Measurements from ENCODE around the gene AKAP6.

Gene AKAP6

DNA sequence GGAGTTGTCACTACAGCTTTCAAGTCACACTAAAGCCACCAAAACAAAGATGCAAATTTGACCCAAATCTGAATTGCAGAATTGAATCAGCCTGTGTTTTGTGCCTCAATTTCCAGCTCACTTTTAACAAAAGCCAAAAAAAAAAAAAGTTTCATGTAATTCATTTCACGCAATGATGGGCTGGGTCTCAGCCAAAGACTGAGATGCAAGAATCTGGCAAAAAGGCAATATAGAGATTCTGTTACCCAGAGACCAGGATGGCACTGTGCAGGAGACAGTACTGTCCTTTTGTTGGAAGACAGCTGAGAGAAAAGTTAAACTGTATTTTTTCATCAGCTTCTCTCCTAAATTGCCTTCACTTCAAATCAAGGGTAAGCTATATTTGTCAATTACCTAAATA, 403.9 kb downstream of the AKAP6 start:
- no peak overlapping the region for H3K4me3 ChIP-seq (ENCODE audit: low read length)
- no peak for TF ChIP-seq ZNF274 (IDR thresholded peaks at IDR 0.05; ENCODE audit: low read depth, low read length)

DNA sequence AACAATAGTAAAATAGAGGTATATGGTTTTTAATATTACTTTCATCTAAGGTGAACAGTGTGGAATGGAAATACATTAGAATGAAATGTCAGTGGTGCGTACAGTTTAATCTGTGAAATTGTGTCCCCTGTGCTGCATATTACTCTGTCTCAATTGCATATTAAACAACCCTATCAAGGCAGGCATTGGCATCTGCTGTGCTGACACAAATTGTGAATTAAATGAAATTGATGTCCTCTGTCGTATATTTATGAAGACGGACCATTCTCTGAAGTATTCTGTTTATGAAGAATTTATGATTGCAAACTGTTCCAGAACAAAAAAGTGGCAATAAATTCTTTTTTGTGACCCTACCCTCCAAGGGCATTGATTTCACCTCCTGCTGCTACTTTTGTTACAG, 405.2 kb downstream of the AKAP6 start:
- H3K4me3 ChIP-seq (ENCODE audit: low read length): no peak overlapping the region
- no peak for TF ChIP-seq ZNF274 (IDR thresholded peaks at IDR 0.05; ENCODE audit: low read depth, low read length)

DNA sequence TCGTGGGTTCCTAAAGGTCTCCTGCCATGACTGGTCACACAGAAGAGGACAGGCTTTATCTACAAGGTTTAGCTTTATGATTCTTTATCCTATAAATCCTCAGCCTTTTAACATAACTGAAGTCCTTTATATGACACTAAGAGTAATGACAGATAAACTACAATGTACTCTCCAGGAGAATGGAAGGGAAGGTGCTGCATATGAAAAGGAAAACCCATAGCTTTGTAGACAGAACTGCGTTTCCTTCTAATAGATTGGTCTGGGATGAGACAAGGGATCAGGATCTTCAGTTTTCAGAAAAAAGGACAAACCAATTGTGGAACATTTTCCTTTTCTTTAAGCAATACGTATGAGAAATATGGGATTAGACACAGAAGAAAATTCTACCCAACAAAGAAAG, 408.5 kb downstream of the AKAP6 start:
- no peak for TF ChIP-seq ZNF274 (IDR thresholded peaks at IDR 0.05; ENCODE audit: low read depth, low read length)

DNA sequence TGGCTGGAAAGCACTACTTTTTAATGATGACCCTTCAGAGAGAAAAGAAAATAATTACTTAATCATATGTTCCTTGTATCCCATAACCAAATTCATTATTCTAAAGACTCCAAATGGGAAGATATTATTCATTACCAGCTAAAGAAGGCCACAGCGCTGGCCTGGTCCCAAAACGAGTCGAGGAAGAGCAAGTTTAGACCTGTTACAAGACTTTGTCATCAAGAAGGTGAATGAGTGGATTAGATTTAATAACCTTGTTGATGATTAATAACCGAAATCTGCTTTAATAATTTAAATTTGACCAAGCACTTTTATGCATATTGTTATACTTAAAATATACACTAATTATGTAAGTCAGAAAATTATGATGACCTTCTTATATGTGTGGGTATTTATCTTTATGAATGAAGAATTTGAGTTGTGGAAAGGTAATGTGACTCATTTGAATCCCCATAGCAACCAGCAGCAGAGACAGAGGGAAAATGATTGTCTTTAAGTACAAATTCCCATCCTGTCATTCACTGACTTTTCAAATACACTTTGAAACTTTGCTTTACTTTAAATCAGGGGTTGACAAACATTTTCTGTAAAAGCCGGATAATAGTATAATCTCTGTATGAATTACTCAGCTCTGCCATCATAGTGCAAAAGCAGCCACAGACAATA, 409.2 kb downstream of the AKAP6 start:
- TF ChIP-seq ZNF274 (IDR thresholded peaks at IDR 0.05; ENCODE audit: low read depth, low read length): no peak
- no peak overlapping the region for H3K4me3 ChIP-seq (ENCODE audit: low read length)

More for the DNA sequence above, 408.5 kb downstream of the AKAP6 start:
- no peak overlapping the region for H3K4me3 ChIP-seq (ENCODE audit: low read length)

DNA sequence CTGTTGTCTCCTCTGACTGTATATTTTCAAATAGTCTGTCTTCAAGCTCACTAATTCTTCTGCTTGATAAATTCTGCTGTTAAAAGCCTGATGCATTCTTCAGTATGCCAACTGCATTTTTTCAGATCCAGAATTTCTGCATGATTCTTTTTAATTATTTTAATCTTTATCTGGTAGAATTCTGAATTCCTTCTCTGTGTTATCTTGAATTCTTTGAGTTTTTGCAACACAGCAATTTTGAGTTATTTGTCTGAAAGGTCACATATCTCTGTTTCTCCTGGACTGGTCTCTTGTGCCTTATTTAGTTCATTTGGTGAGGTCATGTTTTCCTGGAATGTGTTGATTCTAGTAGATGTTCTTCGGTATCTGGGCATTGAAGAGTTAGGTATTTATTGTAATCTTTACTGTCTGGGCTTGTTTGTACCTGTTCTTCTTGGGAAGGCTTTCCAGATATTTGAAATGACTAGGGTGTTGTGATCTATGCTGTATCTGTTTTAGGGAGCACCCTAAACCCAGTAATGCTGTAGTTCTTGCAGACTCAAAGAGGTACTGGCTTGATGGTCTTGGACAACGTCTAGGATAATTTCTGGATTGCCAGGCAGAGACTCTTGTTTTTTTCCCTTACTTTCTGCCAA, 415.8 kb downstream of the AKAP6 start:
- no peak overlapping the region for H3K4me3 ChIP-seq (ENCODE audit: low read length)
- no peak for TF ChIP-seq ZNF274 (IDR thresholded peaks at IDR 0.05; ENCODE audit: low read depth, low read length)

DNA sequence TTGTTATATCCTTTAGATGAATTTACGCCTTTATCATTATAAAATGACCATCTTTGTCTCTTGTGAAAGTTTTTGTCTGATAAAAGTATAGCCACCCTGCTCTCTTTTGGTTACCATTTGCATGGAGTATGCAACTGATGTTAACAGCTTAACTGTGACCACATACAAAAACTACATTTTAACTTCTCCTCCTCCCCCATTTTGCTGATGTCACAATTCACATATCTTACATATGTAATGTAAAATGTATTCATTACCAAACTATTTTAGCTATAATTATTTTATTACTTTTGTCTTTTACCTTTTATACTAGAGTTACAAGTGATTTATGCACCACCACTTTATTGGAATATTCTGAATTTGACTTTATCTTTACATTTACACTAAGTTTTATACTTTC, 425.1 kb downstream of the AKAP6 start:
- H3K4me3 ChIP-seq (ENCODE audit: low read length): no peak overlapping the region
- TF ChIP-seq ZNF274 (IDR thresholded peaks at IDR 0.05; ENCODE audit: low read depth, low read length): no peak

DNA sequence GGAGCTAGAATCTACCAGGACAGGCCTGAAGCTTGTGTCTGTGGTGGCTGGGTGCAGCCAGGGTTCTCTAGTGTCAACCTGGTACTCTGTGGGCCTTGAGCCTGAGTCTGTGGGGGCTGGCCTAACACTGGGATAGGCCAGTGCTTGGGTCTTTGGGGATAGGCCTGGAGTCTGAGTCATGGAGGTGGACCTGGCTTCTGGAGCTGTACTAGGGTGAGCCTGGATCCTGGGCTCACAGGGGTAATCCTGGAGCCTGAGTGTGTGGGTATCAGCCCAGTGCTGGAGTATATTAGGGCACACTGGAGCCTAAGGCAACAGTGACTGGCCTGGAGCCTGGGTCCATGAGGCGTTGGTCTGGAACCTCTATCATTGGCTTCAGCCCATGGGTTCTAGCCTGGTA, 427.1 kb downstream of the AKAP6 start:
- no peak for TF ChIP-seq ZNF274 (IDR thresholded peaks at IDR 0.05; ENCODE audit: low read depth, low read length)
- no peak overlapping the region for H3K4me3 ChIP-seq (ENCODE audit: low read length)

DNA sequence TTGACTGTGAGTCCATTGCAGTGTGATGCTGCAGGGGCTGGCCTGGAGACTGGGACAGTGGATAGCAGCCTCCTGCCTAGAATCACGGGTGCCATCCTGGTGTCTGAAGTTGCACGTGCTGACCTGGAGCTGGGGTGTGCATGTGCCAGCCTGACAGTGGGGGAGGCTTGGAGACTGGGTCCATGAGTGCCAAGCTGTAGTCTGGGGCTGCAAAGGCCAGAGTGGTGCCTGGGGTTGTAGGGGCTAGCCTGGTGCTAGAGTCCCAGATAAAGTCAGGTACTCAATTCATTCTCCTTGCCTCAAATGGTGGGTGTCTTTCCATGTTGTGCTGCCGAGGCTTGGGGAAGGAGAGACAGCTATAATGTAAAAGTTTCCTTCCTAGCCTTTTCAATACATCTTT, 427.7 kb downstream of the AKAP6 start:
- TF ChIP-seq ZNF274 (IDR thresholded peaks at IDR 0.05; ENCODE audit: low read depth, low read length): no peak
- H3K4me3 ChIP-seq (ENCODE audit: low read length): no peak overlapping the region

DNA sequence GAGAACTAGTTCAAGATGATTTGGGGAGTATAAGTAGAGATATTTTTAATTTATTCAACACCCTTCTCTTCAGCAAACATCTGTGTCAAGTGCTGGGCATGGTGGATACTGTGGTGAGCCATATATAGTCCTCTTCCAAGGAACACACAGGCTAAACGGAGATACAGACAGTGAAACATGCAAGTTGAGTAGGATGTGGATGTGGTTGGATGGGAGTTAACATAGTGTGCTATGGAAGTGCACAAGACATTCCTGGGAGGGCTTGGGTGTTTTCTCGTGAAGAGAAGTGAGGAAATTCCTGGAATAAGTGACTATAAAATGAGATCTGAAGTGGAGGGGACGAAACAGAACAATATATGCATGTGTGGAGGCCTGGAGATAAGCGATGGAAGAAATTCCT, 428.5 kb downstream of the AKAP6 start:
- no peak for TF ChIP-seq ZNF274 (IDR thresholded peaks at IDR 0.05; ENCODE audit: low read depth, low read length)
- H3K4me3 ChIP-seq (ENCODE audit: low read length): no peak overlapping the region

DNA sequence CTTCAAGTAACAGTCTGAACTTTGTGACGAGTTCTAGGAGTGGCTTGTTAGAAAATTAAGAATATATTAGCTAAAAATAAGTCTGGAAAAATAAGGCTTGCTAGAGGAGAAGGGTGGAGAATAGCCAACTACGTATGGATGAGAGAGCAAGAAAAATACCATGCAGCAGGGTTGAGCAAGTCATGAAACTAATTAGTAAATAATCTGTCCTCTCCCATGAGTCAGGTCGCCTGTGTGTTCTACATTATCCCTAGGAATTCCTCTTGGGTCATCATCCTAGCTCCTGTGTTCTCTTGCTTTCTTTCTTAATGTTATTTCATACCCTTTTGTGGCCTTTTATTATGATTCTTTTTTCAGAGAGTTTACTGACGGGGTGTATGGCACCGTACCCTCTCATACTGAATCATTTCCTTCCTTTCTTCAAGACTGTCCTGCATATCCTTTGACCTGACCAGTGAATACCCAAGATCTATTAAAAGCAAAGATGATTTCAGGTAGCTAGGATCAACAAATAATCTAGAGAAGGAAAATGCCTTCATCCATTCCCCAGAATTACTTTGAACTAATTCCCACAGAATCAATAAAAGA, 432.4 kb downstream of the AKAP6 start:
- no peak for TF ChIP-seq ZNF274 (IDR thresholded peaks at IDR 0.05; ENCODE audit: low read depth, low read length)
- H3K4me3 ChIP-seq (ENCODE audit: low read length): no peak overlapping the region

DNA sequence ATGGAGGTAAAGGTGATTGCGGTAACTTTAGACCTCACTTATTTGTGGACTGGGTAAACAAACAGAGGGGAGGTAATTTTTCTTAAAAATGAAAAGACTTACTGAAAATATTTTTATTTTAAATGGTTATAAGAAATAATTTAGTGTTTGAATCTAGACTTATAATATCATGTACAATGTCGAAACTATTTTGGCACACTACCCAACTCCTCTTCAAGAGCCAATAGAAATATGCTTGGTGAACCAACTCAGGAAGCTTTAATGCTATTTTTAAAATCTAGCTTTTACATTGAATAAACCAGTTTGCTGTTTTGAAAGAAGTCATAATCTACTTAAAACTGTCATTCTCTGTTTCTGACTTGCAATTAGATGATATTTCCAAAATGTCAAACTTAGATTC, 433.8 kb downstream of the AKAP6 start:
- no peak overlapping the region for H3K4me3 ChIP-seq (ENCODE audit: low read length)
- no peak for TF ChIP-seq ZNF274 (IDR thresholded peaks at IDR 0.05; ENCODE audit: low read depth, low read length)

DNA sequence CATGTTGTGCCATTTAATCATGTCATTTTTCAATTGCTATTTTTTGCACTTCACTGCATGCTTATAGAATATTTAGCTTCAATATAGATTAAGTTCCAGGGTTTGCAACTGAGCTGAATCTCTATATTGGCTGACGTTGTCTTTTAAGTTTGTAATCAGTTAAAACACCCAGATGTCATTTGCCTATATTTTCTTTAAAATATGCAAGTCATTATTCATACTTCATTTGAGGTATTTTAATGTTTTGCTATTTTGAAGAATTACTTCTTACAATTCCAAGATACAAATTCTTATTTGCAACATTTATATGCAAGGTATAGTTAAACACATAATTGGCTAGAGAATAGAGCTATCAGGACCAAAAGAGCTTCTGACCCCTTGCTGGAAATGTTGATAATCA, 434.6 kb downstream of the AKAP6 start:
- TF ChIP-seq ZNF274 (IDR thresholded peaks at IDR 0.05; ENCODE audit: low read depth, low read length): no peak

DNA sequence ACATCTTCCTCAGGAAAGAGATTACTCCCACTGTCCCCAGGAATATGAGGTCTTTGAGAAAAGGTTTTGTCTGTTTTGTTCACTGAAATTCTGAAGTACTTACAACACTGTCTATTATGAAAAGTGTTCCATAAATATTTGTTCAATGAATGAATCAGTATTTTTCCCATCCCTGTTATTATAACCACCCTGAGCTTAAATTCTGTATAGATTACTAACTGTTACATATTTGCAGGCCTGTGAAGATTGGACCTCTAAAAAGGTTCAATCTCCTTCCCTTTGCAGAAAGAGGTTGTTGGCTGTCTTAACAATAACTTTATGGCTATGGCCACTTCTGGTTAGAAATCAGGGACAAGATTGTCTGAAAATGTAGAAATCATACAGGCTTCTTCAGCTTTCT, 435.0 kb downstream of the AKAP6 start:
- no peak for TF ChIP-seq ZNF274 (IDR thresholded peaks at IDR 0.05; ENCODE audit: low read depth, low read length)

More for the DNA sequence above, 434.6 kb downstream of the AKAP6 start:
- H3K4me3 ChIP-seq (ENCODE audit: low read length): no peak overlapping the region

DNA sequence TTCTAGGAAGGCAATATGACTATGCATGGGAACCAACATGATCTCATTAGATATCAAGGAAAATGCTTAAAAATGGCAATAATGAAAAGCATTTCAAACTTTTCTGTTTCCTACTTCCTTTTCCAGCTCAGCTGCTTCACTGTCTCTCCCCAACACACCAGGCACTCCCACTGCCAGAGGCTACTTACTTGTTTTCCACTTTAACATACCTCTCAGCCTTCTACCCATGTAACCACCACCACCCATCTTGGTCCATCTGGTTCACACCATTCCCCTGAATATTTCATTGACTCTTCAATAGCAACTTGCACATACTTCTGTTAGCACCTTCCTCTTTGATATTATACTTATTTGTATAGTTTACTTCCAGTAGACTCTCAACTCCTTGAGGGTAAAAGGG, 441.3 kb downstream of the AKAP6 start:
- TF ChIP-seq ZNF274 (IDR thresholded peaks at IDR 0.05; ENCODE audit: low read depth, low read length): no peak
- H3K4me3 ChIP-seq (ENCODE audit: low read length): no peak overlapping the region

More for the DNA sequence above, 435.0 kb downstream of the AKAP6 start:
- H3K4me3 ChIP-seq (ENCODE audit: low read length): no peak overlapping the region

DNA sequence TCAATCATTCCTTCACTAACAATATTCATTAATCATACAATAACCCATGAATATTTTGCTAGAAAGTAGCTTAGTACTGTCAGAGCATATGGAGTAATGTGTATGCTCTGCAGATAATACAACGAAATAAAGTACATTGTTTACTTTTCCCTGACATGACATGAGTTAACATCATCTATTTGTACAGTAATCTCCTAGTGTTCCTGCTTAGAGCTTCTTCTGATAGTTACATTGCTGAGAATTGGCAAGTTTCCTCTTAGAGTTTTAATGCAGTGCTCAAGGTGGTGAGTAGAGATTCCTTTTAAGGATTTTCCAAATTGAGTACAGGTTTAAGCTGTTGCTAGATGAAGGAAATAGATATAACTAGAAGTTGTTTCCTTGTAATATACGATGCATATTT, 445.1 kb downstream of the AKAP6 start:
- H3K4me3 ChIP-seq (ENCODE audit: low read length): no peak overlapping the region
- TF ChIP-seq ZNF274 (IDR thresholded peaks at IDR 0.05; ENCODE audit: low read depth, low read length): no peak
